Neural progenitor cell (in vitro differentiated cells): ENCODE data around the gene KCND1. TPM values are rescaled to one million over a fixed set of nuclear protein-coding genes. Genes with fewer than 3 reads are reported as not detected.
A peak's percentile ranks its signal among the peaks of the same experiment; 100 is the strongest.

Experiments used
- DNase-seq: peaks from one replicate; pipeline ENCODE4 v3.0.0-alpha.2; 2016; ENCODE audit warnings: low spot score
- H2AFZ ChIP-seq: fragments of 200-600 bp; sonication (generic); replicated peaks from 2 replicates; pipeline ENCODE4 v1.6.1; 2016; ENCODE audit warnings: antibody characterized with exemption
- H3F3A ChIP-seq: fragments of 200-600 bp; sonication (generic); 2 replicates; pipeline ENCODE4 v1.6.1; 2016; ENCODE audit warnings: antibody characterized with exemption, low read depth
- H3K27ac ChIP-seq: fragments of 200-600 bp; sonication (generic); 2 replicates; pipeline ENCODE4 v1.5.1; 2016; ENCODE audit warnings: mild to moderate bottlenecking
- H3K27me3 ChIP-seq: fragments of 200-600 bp; sonication (generic); 2 replicates; pipeline ENCODE4 v1.6.1; 2016; ENCODE audit warnings: mild to moderate bottlenecking, moderate library complexity
- H3K36me3 ChIP-seq: fragments of 200-600 bp; sonication (generic); 2 replicates; pipeline ENCODE4 v1.5.1; 2016
- H3K4me1 ChIP-seq: fragments of 200-600 bp; sonication (generic); 2 replicates; pipeline ENCODE4 v1.6.1; 2016; ENCODE audit warnings: mixed run types
- H3K4me2 ChIP-seq: fragments of 200-600 bp; sonication (generic); 2 replicates; pipeline ENCODE4 v1.6.1; 2016
- H3K4me3 ChIP-seq: fragments of 200-600 bp; sonication (generic); 2 replicates; pipeline ENCODE4 v1.5.1; 2016
- H3K79me2 ChIP-seq: fragments of 200-600 bp; sonication (generic); 2 replicates; pipeline ENCODE4 v1.6.1; 2016; ENCODE audit warnings: low read depth
- H3K9ac ChIP-seq: fragments of 200-600 bp; sonication (generic); 2 replicates; pipeline ENCODE4 v1.6.1; 2016
- H3K9me3 ChIP-seq: fragments of 200-600 bp; sonication (generic); 2 replicates; pipeline ENCODE4 v1.5.1; 2016; ENCODE audit warnings: low read depth
- H4K20me1 ChIP-seq: fragments of 200-600 bp; sonication (generic); 2 replicates; pipeline ENCODE4 v1.6.1; 2016; ENCODE audit warnings: low read depth
- H3K27ac Mint-ChIP-seq: 3 replicates; pipeline ENCODE4 v1.8.0; 2021; ENCODE audit warnings: mixed read lengths
- H3K27me3 Mint-ChIP-seq: 2 replicates; pipeline ENCODE4 v1.8.0; 2022; ENCODE audit warnings: low read depth, mild to moderate bottlenecking, inconsistent platforms, moderate library complexity, mixed read lengths; ENCODE audit not compliant: insufficient read depth
- H3K36me3 Mint-ChIP-seq: 3 replicates; pipeline ENCODE4 v1.8.0; 2021; ENCODE audit warnings: mixed read lengths
- H3K4me1 Mint-ChIP-seq: 3 replicates; pipeline ENCODE4 v1.8.0; 2021; ENCODE audit warnings: mixed read lengths
- H3K4me3 Mint-ChIP-seq: 3 replicates; pipeline ENCODE4 v1.8.0; 2021; ENCODE audit warnings: mild to moderate bottlenecking, moderate library complexity, mixed read lengths
- H3K9me3 Mint-ChIP-seq: 3 replicates; pipeline ENCODE4 v1.8.0; 2020; ENCODE audit warnings: mixed read lengths
- EZH2 ChIP-seq: fragments of 200-600 bp; sonication (generic); IDR thresholded peaks from 2 replicates; pipeline ENCODE4 v1.6.1; 2017; ENCODE audit warnings: antibody characterized with exemption, mild to moderate bottlenecking, moderate library complexity
- EZH2phosphoT487 ChIP-seq: fragments of 200-600 bp; sonication (generic); IDR thresholded peaks from 2 replicates; pipeline ENCODE4 v1.6.1; 2017; ENCODE audit warnings: antibody characterized with exemption
- total RNA-seq: library from RNA; depleted of rRNA; stranded (reverse); fragments of >200 nt; gene quantifications from 2 replicates; pipeline ENCODE4 v1.2.3, GENCODE V29; 2015; ENCODE audit warnings: low replicate concordance
- TF ChIP-seq, protein P1 (sequence below): fragments of 200-600 bp; sonication (generic); IDR thresholded peaks from 2 replicates; pipeline ENCODE4 v1.5.1; 2017; ENCODE audit warnings: antibody characterized with exemption, mild to moderate bottlenecking

KCND1 gene
- total RNA-seq, 1 donor from 2014 or later: 0.39 TPM

DNA sequence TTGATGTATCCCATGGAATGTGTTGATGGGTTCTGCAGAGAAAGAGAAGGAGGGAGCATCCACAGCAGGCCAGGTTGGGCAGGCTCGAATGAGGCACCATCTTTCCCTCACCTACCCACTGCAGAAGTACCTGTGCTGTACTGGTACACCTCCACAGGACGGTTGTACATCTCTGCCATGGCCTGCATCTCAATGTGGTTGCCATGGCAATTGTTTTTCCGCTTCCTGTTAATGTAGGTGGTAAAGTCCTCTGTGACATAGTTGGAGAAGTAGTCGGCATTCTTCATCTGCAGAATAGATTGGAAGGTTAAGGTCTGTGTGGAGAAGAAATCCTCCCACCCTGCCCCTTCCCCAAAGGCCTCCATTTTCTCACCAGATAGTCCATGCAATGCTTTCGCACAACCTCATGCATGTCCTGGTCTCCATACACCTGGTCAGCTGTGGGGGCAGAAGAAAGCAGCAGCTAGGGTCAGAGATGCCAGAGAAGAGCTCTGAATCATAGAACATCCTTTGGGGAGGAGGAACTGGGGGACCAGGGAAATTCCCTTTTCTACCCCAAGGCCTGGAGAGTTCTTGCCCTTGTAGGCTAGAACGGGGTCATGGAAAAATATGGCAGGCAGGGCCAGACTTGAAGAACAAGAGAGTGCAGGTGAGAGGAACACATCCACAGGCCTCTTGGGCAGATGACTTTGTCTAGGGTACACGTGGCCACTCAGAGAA, 36.9 kb downstream of the KCND1 start:
- peaks cover 10% of the 10 kb centered on the region for H3K36me3 Mint-ChIP-seq

DNA sequence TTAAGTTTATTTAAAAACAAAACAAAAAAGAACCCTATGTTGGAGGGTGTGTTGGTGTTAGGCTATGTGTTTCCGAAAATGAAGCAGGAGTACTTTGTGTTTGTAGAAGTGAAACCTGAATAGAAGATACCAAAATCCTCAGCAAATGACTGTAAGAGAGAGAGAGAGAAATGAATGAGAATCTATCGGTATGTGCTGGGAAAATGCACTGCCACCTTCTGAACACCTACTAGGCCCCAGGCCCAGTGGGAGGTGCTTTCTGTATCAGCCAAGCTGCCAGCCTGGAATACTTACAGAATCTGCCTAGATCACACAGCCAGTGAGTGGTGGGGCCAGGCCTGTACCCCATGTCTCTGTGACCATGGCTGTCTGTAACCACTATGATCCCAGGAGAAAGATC, 37.9 kb downstream of the KCND1 start:
- peaks cover under 1% of the 10 kb centered on the region for H3K27me3 Mint-ChIP-seq
- no peak overlapping the region for H3K4me3 ChIP-seq
- no peaks in the 10 kb centered on the region for H3K27me3 ChIP-seq
- no peak for DNase-seq
- H3K36me3 Mint-ChIP-seq: peaks cover 10% of the 10 kb centered on the region
- peaks cover 5% of the 10 kb centered on the region for H3F3A ChIP-seq
- H3K9me3 ChIP-seq: no peaks in the 10 kb centered on the region
- peaks cover 15% of the 10 kb centered on the region for H4K20me1 ChIP-seq
- H3K4me1 Mint-ChIP-seq: no peaks in the 10 kb centered on the region
- H3K36me3 ChIP-seq: no peaks in the 10 kb centered on the region
- H3K9me3 Mint-ChIP-seq: peaks cover 10% of the 10 kb centered on the region
- TF ChIP-seq, protein P1, sequence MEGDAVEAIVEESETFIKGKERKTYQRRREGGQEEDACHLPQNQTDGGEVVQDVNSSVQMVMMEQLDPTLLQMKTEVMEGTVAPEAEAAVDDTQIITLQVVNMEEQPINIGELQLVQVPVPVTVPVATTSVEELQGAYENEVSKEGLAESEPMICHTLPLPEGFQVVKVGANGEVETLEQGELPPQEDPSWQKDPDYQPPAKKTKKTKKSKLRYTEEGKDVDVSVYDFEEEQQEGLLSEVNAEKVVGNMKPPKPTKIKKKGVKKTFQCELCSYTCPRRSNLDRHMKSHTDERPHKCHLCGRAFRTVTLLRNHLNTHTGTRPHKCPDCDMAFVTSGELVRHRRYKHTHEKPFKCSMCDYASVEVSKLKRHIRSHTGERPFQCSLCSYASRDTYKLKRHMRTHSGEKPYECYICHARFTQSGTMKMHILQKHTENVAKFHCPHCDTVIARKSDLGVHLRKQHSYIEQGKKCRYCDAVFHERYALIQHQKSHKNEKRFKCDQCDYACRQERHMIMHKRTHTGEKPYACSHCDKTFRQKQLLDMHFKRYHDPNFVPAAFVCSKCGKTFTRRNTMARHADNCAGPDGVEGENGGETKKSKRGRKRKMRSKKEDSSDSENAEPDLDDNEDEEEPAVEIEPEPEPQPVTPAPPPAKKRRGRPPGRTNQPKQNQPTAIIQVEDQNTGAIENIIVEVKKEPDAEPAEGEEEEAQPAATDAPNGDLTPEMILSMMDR: no peak
- TF ChIP-seq EZH2 (no peak), EZH2phosphoT487 (no peak)
- H3K4me1 ChIP-seq: no peaks in the 10 kb centered on the region
- no peak overlapping the region for H3K4me2 ChIP-seq
- no peak overlapping the region for H3K9ac ChIP-seq
- no peak overlapping the region for H2AFZ ChIP-seq
- H3K79me2 ChIP-seq: peaks cover 25% of the 10 kb centered on the region
- H3K27ac Mint-ChIP-seq: no peak overlapping the region
- no peak overlapping the region for H3K27ac ChIP-seq
- H3K4me3 Mint-ChIP-seq: no peak overlapping the region

More for the DNA sequence above, 36.9 kb downstream of the KCND1 start:
- Mint-ChIP-seq H3K27me3 (peaks cover 2% of the 10 kb centered on the region), H3K4me1 (no peaks in the 10 kb centered on the region), H3K9me3 (peaks cover 14% of the 10 kb centered on the region), H3K27ac (no peak overlapping the region), H3K4me3 (peak overlapping the region; percentile 27)
- no peak overlapping the region for H3K9ac ChIP-seq
- no peaks in the 10 kb centered on the region for H3K4me1 ChIP-seq
- H3K27me3 ChIP-seq: no peaks in the 10 kb centered on the region
- H3K27ac ChIP-seq: no peak overlapping the region
- peaks cover 15% of the 10 kb centered on the region for H4K20me1 ChIP-seq
- H2AFZ ChIP-seq: no peak overlapping the region
- no peaks in the 10 kb centered on the region for H3K9me3 ChIP-seq
- H3F3A ChIP-seq: peaks cover 3% of the 10 kb centered on the region
- no peaks in the 10 kb centered on the region for H3K36me3 ChIP-seq
- no peak for TF ChIP-seq EZH2phosphoT487
- TF ChIP-seq, protein P1: no peak
- DNase-seq: no peak
- no peak overlapping the region for H3K4me3 ChIP-seq
- no peak overlapping the region for H3K4me2 ChIP-seq
- peaks cover 35% of the 10 kb centered on the region for H3K79me2 ChIP-seq

DNA sequence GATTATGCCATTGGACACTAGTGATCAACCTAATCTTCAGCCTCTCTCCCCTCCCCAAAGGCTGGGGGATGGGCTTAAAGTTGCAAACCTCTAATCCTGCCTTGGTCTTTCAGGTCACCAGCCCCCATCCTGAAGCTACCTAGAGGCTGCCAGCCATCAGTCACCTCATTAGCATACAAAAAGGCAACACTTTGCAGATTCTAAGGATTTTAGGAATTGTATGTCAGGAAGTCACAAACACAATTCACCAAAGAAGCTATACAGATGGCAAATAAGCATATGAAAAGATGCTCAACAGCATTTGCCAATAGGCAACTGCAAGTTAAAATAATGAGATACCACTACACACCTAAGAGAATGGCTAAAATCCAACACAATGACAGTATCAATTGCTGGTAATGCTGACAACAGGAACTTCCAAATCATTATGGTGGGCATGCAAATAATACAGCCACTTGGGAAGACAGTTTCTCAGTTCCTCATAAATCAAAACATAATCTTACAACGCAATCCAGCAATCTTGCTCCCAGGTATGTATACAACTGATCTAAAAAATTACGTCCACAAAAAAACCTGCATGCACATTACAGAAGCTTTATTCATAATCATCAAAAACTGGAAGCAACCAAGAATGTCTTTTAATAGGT, 43.8 kb downstream of the KCND1 start:
- Histone ChIP-seq H2AFZ (no peak overlapping the region), H4K20me1 (no peaks in the 10 kb centered on the region), H3K4me2 (peak overlapping the region; percentile 68), H3K9ac (no peak overlapping the region), H3K27me3 (no peaks in the 10 kb centered on the region), H3K79me2 (peaks cover 10% of the 10 kb centered on the region), H3K4me3 (peak overlapping the region; percentile 6), H3K9me3 (no peaks in the 10 kb centered on the region), H3F3A (peaks cover 20% of the 10 kb centered on the region), H3K4me1 (peaks cover 17% of the 10 kb centered on the region), H3K36me3 (no peaks in the 10 kb centered on the region), H3K27ac (peak overlapping the region; percentile 51)
- peaks cover 13% of the 10 kb centered on the region for H3K9me3 Mint-ChIP-seq
- no peak overlapping the region for H3K27ac Mint-ChIP-seq
- no peak overlapping the region for H3K4me3 Mint-ChIP-seq
- H3K27me3 Mint-ChIP-seq: no peaks in the 10 kb centered on the region
- peaks cover 5% of the 10 kb centered on the region for H3K4me1 Mint-ChIP-seq
- peak; percentile 55 for DNase-seq
- TF ChIP-seq, protein P1: no peak
- H3K36me3 Mint-ChIP-seq: peaks cover 14% of the 10 kb centered on the region
